BJ (cell line): ENCODE results near the gene PARD3B. TPM values are rescaled to one million over a fixed set of nuclear protein-coding genes. Genes with fewer than 3 reads are reported as not detected.

Experiments used
- CTCF ChIA-PET: fragments of 350-600 bp; formaldehyde crosslinking; extraction: SDS; loops from one replicate; lab custom pipeline; 2021; ENCODE audit warnings: antibody characterized with exemption, inconsistent platforms; lab: Yijun Ruan, JAX
- POLR2A ChIA-PET: fragments of 300-600 bp; sonication (Branson Sonifier 250); formaldehyde crosslinking; extraction: SDS; loops from one replicate; lab custom pipeline; 2021; ENCODE audit warnings: antibody characterized with exemption; lab: Charles Lee
- DNase-seq: peaks from one replicate; pipeline ENCODE4 v3.0.0-alpha.2; 2011; ENCODE audit warnings: low read depth
- H3K27me3 ChIP-seq: 2 replicates; pipeline ENCODE4 v1.6.0; 2011; ENCODE audit warnings: low read length; ENCODE audit not compliant: control insufficient read depth, insufficient read depth
- H3K36me3 ChIP-seq: 2 replicates; pipeline ENCODE4 v1.5.1; 2011; ENCODE audit warnings: low read length; ENCODE audit not compliant: control insufficient read depth, insufficient read depth
- H3K4me3 ChIP-seq: 2 replicates; pipeline ENCODE4 v1.5.1; 2011; ENCODE audit warnings: low read depth, mild to moderate bottlenecking, control low read depth, low read length
- polyA plus RNA-seq: library from polyadenylated mRNA; depleted of rRNA; stranded (reverse); fragments of >200 nt; gene quantifications from 2 replicates; pipeline ENCODE4 v1.2.3, GENCODE V29; 2011
- TF ChIP-seq, protein P1 (sequence below): IDR thresholded peaks from 2 replicates; pipeline ENCODE4 v1.5.1; 2011; ENCODE audit warnings: low read depth, mild to moderate bottlenecking, control low read depth, inconsistent platforms, low read length, moderate library complexity; ENCODE audit not compliant: insufficient read depth

PARD3B gene
- polyA plus RNA-seq, 1 experiment = 7.1 TPM

DNA sequence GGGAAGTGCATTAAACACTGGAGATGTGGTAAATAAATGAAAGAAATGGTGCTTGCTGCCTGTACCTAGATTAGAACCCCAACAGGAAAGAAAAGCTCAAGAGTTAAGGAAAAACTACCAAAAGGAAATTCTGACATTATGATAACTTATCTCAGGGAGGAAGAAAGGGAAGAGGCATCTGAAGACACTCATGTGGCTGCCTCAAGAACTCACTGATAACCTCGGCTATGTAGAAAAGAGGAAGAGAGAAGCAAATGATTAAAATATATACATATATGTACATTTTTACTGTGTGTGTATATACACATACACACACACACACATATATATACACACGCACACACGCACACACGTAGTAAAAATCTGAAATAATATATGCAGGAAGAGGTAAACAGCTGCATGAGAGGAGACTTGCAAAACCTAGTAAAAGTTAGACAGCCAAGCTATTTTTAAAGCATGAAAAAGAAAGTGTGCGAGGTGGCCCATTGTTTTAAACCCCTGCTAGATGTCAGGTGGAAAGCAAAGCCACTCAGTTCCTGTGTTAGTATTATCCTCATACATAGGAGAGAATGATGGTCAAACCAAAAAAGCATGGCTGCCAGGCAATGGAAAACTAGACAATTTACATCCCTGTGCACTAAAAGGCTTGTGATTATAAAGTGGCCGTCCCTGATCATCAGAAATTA lies 654.0 kb downstream of the PARD3B start:
- POLR2A ChIA-PET = no interaction called here
- TF ChIP-seq, protein P1, sequence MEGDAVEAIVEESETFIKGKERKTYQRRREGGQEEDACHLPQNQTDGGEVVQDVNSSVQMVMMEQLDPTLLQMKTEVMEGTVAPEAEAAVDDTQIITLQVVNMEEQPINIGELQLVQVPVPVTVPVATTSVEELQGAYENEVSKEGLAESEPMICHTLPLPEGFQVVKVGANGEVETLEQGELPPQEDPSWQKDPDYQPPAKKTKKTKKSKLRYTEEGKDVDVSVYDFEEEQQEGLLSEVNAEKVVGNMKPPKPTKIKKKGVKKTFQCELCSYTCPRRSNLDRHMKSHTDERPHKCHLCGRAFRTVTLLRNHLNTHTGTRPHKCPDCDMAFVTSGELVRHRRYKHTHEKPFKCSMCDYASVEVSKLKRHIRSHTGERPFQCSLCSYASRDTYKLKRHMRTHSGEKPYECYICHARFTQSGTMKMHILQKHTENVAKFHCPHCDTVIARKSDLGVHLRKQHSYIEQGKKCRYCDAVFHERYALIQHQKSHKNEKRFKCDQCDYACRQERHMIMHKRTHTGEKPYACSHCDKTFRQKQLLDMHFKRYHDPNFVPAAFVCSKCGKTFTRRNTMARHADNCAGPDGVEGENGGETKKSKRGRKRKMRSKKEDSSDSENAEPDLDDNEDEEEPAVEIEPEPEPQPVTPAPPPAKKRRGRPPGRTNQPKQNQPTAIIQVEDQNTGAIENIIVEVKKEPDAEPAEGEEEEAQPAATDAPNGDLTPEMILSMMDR = no peak
- no peak overlapping the region for H3K4me3 ChIP-seq
- CTCF ChIA-PET = no interaction called here
- no peaks in the 10 kb centered on the region for H3K27me3 ChIP-seq
- no peaks in the 10 kb centered on the region for H3K36me3 ChIP-seq
- DNase-seq = no peak

DNA sequence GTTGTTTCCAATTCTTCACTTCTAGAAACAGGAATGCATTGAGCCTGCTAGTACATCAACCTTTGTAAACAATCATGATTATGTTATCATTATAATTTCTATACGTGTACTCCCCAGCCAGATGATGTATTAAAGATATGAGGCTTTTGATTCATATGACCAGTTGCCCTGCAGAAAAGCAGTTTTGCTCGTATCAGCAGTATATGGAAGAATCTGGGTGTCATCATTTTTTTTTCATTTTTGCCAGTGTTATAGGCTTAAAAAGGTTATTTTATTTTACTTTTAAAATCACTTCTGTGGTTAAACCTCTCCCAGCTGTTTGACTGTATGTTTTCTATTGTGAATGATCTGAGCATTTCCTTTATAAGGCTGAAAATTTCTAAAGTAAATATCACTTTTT lies 665.2 kb downstream of the PARD3B start:
- TF ChIP-seq, protein P1 = no peak
- ChIA-PET CTCF (interaction anchor here (0.7 kb wide), 1 partner anchor 470 kb away, joined by 3 read pairs; no protein-coding TSS in a partner anchor), POLR2A (no interaction called here)
- Histone ChIP-seq H3K27me3 (no peaks in the 10 kb centered on the region), H3K4me3 (no peak overlapping the region), H3K36me3 (no peaks in the 10 kb centered on the region)
- DNase-seq = no peak

DNA sequence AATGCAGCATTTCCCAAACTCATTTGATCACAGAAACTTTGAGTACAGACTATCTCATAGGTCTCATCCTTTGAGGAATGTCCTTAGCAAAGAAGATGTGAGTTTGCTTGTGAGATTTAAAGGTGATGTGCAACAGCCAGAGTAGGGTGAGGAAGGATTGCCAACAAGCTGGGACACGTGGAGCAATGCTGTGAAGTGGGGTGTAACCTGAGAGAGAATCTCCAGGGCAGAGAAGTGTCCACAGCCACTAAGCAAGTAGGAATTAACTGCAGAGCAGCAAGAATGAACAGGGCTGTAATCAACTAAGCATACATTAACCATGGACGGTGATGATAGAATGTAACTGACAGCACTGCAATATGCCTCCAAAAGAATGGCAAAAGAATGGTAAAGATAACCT lies 667.1 kb downstream of the PARD3B start:
- no peaks in the 10 kb centered on the region for H3K27me3 ChIP-seq
- CTCF ChIA-PET = no interaction called here
- H3K4me3 ChIP-seq = no peak overlapping the region
- H3K36me3 ChIP-seq = no peaks in the 10 kb centered on the region
- POLR2A ChIA-PET = no interaction called here
- DNase-seq = no peak
- TF ChIP-seq, protein P1 = no peak

DNA sequence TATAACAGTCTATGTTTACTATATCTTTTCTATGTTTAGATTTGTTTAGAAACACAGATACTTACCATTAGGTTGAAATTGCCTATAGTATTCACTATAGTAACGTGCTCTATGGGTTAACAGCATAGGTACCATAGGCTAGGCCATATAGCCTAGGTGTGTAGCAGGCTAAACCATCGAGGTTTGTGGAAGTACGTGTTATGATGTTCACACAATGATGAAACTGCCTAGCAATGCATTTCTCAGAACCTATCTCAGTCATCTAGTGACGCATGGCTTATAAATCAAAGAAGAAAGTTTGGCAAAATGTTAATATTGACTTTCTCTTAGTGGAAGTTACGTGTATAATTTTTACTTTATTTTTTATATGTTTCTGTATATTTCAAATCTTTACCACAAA lies 670.8 kb downstream of the PARD3B start:
- DNase-seq = no peak
- ChIA-PET CTCF (interaction anchor here (0.6 kb wide), 1 partner anchor 289 kb away, joined by 3 read pairs; no protein-coding TSS in a partner anchor), POLR2A (no interaction called here)
- H3K36me3 ChIP-seq = no peaks in the 10 kb centered on the region
- no peak overlapping the region for H3K4me3 ChIP-seq
- no peaks in the 10 kb centered on the region for H3K27me3 ChIP-seq
- TF ChIP-seq, protein P1 = no peak

DNA sequence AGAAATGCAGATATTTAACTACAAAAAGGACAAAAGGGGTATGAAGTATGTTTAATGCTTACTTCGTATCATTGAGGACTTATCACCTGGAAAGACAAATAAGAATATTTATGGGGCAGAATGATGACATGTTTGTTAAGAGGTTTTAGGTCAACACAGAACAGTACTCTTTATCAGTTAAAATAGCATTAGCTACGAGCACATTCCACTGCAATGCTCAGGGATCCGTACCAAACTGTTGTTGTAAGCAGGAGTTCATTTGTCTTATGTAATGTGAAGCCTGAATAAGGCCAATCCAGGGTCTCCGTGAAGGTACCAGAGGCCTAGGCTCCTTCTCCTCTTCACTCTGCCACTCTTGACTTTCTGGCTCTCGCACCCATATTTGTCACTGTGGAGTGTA lies 671.3 kb downstream of the PARD3B start:
- no peak for DNase-seq
- TF ChIP-seq, protein P1 = no peak
- H3K27me3 ChIP-seq = no peaks in the 10 kb centered on the region
- no peaks in the 10 kb centered on the region for H3K36me3 ChIP-seq
- CTCF ChIA-PET = interaction anchor here (0.6 kb wide), 1 partner anchor 289 kb away, joined by 3 read pairs; no protein-coding TSS in a partner anchor
- H3K4me3 ChIP-seq = no peak overlapping the region
- POLR2A ChIA-PET = no interaction called here
